Left kidney (tissue), 2 donors: ENCODE results near the gene VEZF1. TPM values are rescaled to one million over a fixed set of nuclear protein-coding genes. Genes with fewer than 3 reads are reported as not detected.
A peak's percentile ranks its signal among the peaks of the same experiment; 100 is the strongest.

Experiments used
- DNase-seq: peaks from one replicate; pipeline ENCODE4 v3.0.0-alpha.2; 2013
- polyA plus RNA-seq: library from polyadenylated mRNA; unstranded; fragments of 120-200 nt; gene quantifications from one replicate; pipeline ENCODE4 v1.2.1, GENCODE V29; 2013; ENCODE audit not compliant: insufficient read length

Gene VEZF1
- polyA plus RNA-seq, 1 donor: 115 TPM

DNA sequence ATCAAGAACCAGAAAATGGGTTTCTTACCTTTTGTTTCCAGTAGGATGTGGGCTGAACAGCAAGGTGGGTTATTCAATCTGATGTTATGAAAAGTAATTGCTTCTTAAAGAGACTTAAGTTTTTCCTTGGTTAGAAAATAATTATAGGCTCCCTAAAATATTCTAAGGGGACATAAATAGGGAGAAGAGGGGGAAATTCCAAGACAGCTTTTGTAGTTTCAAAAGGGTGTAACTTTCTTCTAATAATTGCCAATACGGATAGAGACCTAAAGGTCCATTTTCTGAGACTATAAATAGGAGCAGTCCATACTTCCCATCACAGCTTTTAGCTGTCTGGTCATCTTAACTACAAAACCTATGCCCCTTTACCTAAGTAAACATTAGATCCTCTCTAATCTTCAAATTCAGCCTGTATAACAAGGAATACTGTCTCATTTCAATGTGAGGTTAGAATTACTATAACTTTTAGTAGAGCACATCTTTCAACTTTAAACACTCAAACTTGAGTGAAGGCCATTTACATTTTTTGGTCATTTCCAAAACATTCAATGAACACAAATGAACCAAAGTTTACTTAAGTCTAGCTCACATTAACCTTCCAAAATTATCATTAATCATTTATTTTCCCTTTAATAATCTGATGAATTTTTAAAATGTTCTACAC lies 13.5 kb upstream of the VEZF1 start:
- DNase-seq: no peak

DNA sequence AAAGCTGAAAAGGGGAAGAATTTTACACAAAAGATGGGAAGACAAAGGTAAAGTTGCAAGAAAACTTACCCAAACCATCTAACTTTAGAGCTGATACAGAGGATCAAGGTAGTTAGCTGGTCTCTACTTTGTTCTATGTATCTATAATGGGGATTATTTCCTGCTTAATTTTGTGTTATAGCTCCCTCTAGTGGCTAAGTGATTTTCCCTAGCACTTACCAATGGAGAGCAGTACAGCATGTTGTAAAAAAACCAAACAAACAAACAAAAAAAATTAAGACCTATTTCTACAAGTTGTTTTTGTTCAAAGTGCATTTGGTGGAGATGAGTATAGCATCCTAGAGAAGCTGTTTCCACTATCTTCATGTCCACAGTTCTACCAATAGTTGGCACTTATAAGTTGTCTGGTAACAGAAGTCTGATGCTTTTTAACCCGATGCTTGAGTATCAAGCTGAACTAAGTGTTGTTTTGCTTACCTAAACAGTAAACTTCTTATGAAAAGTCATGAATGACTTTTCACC lies 11.5 kb upstream of the VEZF1 start:
- DNase-seq: peak; percentile 75

DNA sequence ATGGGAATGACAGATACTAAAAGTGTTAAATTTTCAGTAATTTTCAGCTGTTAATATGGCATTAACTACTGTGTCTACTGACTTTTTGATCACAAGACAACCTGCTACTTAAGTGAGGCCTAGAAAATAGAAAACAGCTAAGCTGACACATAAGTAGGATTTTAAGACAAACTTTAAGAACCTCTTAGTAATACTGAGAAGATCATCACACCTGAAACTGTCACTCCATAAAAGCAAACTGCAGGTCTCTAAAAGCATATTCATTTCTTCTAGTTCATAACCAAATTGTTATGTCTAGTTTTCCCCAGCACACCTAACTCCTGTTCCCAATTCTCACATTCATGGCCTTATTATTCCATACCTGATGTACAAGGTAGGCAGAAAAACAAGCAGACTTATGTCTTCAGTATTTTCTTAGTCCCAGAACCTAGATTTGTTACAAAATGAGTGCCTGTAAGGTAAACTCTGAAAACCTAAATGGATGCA lies 11.0 kb upstream of the VEZF1 start:
- no peak for DNase-seq

DNA sequence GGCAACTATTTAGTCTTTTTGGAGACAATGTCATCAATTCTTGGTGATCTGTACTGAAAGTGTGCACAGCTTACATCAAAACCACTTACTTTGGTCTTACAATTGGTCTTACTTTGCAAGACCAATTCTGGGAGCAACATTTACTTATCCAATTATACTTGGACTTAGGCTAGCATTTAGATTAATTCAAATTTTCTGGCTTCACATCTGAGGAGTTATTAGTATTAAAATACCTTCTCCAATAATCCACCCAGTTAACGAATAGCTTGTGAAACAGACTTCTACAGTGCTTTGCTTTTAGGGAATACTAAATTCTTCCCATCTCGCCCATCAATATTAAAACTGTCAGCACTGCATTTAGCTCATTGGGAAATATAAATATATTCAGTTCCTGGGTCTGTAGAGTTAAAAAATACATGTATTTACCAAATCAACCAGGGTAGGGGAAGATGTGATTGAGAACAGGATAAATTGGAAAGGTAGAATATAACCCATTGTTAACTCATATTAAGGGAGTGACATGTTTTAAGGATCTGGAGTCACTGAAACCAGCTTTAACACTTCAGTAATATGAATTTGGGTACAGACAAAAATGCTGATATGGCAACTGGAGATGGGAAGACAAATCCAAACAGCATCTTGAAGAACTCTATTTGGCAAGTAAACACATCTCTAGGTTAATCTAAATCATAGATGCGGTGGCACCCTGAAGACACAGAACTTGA lies 9.2 kb upstream of the VEZF1 start:
- DNase-seq: no peak

DNA sequence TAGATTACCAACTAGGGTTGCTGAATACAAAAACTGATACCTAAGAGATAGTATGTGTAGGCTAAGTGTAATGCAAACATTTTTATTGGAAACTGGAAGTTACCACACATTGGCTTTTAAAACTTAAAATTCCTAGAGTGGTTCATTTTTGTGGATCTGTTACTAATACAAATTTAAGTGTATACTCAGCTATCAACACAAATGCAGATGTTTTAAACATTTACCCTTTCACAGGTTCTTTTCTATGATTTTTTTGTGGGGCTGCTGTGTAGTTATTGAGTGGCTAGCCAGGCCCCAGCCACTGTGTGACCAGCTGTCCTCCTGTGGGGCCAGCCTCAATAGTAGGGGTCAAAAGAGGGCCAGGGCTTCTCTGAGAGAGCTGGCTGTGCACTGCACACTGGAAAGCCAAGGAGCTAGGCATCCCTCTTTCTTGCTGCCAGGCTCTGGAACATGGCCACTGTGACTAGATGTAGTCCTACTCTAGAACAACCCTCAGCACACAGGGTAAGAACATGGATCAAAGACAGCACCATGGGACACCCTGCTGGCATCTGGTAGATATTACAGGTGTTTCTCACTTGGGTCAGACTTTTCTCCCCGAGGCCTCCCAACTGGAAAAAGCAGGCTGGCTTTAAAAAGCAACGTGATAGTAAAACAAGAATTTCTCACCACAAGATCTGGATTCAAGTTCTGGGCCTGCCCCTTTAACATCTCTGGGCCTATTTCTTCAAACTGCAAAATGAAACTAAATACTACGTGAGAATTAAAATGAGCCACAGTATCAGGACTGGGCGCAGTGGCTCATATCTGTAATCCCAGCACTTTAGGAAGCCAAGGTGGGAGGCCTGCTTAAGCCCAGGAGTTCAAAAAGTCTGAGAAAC lies 7.3 kb upstream of the VEZF1 start:
- DNase-seq: peak; percentile 78

DNA sequence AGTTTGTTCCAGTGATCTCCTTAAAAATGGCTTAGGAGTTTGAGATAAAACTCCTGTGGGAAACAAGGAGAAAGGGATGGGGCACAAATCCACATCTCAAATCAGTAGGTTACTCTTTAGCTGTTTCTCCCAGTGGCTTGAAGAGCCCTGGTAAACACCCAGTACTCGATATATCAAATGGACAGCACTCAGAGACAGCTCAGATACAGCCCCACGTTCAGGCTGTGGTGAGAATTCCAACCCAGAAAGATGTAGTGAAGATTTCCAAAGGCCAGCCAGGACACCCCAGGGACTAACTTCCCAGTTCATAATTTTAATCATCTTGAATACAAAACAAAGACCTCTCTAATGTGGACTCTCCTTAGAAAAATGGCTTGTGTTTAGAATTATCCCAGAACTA lies 6.4 kb upstream of the VEZF1 start:
- no peak for DNase-seq

DNA sequence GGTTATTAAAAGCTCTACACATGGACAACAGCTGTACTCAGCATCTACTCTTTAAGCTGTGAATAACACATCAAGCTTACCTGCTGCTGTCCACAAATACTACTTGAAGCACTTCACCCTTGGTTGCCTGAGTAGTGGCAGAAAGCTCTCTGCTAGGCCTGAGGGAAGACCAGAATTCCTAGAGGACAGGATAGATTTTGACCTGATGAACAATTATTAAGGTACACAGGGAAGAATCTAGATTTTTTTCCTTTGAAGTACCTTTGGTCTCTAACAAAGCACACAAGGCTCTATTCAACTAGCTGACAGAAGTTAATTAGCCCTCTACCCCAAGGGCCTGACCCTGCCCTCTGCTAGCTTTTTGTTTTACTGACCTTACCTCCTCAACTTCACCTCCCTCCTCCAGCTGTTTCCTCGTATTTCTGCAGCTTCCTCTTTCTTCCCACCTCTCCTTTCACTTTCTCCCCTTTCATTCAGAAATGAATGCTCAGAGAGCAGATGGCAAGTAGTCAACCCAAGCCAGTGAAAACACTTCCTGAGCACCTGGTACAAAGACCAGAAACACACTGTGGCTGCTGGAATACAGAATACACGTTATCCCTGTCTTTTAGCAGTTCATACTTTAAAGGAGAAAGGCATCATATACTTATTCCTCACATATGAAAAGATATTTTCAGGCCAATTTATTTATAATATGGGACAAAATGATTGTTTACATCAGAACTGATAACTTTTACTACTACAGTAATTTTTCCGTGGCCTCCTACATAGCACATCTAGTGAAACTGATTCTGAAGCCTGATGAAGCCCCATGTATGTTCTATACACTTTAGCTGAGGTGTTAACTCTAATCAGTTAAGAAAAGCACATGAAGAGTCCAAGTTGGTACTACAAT lies 5.7 kb upstream of the VEZF1 start:
- no peak for DNase-seq

DNA sequence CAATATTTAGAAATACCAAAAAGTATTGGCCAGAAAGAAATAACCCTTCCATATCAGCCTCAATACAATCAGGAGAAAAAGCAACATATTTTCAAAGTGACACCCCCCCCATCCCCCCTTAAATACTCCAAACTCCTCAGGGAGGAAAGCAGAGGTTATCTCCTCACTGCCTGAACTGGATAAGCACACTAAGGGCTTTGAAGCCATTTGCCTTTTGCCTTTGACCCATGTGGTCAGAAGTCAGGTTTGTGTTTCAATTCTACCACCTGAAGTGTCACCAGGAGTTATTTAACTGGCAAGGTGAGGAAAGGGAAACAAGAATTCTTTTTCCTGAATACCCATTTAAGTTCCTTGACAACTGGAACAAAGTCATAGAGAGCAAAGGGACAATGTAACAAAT lies 3.5 kb upstream of the VEZF1 start:
- DNase-seq: no peak

DNA sequence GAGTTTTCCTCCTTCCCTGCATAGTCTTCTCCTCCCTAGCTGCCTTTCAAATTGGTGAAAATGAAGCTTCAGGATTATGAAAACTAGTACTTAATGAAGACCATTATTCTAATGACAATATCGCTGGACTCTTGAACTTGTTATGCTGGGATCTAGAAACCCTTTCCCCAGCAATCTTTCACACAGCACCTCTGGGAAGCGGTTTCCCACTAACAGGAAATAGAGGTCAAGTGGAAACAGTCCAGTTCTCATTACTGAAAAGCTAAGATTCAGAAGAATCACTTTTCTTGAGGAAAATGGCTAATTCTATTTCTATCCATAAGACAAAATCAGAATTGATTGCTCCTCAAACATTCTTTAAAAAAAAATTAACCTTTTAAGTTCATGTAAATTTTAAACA lies 2.0 kb upstream of the VEZF1 start:
- DNase-seq: no peak

DNA sequence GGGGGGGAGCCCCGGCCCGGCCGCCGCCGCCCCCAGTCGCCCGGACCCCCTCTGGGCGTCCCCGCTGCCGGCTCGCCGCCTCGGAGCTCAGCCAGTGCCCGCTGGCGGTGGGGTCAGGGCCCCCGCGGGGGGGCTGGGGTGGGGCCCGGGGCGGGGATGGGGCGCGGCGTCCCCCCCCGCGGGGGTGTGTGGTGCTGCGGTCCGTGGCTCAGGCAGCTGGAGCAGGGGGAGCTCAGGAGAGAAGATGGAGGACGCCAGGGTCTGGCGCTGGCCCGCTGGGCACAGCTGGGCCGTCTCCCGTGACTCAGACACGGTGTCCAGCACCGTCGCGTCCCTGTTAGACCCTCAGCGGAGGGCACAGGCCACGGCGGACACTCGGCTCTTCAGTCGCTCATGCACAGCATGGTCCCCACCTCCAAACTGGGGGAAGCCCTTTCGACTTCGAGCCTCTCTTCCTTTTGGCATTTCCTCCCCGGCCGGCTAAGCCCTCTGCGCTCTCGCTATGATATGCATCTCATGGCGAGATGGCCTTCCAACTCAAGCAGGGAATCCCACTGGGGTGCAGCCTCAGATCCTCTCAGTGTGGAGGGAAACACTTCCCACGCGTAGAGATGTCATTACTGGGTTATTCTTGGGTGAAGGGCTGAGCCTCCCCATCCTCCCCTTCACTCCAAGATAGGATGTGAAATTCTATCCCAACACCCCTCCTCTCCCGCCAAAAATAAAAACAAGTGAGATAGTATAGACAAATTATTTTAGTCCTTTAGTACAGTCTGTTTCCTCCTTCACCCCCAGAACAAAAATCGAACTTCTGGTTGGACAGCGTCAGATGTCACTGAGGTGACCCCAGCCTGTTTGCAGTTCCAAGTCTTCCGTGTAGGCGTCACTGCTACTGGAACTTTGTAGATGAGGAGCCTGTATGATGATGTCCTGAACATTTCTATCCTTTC lies 522 bp upstream of the VEZF1 start:
- DNase-seq: peak; percentile 65

DNA sequence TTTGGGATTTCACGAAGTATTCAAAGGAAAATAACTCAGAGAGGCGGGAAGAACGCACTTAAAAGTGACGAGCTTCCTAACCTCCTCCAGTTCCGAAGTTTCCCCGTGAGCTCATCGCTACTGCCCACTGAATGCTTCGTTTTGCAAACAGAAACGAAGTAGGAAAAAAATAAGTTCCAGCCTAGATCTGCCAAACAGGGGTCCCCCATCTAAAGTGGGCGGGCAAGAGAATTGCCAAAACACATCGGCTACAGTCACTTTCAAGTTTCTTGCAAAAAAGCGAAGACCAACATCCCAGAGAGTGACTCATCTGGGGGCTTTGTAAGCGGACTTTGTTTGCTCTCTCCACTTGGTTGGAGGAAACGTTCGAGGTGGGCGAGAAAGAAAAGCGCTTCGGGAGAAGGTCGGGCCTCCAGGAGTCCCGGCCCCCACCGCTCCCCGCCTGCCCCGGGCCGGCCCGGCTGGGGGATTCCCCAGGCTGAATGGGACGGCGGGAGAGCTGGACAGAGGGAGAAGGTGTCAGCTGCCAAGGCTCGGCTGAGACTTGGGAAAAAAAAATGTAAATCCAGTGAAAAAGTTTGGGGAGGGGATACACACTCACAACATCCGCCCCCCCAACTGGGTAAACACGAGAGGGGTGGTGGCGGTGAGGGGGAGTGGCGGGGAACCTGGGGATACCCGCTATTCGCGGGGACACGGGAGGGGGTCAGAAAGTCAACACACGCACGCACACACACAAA lies 1.0 kb downstream of the VEZF1 start:
- DNase-seq: peak; percentile 61

DNA sequence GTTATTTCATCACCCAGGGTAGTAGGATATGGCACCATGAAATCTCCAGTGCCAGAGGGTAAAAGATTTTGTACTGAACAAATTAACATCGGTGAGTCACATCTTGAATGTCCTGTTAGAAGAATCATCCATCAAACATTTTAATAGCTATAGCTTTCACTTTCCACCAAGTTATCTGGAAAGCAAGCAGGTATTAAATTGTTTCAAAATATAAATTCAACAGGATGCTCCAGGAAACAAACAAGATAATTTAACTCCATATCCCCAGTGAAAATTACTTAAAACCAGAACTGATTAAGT lies 2.4 kb downstream of the VEZF1 start:
- DNase-seq: no peak

DNA sequence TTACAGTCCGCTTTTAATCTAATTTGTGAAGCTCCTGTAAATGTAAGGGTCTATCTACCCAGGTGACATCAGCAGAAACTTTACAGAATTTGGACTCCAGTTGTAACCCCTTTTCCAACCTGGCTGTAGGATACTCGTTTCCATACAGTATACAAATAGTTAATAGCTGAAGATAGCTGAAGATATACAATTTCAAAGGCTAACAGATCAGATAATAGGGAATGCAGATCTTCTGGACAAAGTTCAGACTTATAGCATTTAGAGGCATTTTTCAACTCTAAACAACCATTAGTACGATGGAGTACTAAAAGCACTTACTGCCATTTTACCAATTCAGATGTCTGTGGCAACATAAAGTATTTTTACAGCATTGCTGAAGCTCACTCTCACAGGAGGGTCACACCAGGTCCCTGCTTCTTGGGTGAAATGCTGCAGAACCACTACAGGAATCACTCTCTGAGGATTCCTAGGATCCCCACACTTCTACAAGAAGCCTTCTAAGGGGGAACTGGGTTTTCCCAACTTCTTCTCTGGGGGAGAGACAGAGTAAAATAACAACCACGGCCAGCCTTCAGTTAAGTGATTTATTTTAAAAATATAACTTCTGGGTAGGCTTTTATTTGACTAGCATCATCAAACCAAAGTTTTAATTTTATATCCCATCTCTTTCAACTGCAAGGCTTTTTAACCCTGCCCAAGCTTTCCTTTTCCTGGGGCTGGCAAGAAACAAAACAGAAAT lies 2.9 kb downstream of the VEZF1 start:
- DNase-seq: no peak

DNA sequence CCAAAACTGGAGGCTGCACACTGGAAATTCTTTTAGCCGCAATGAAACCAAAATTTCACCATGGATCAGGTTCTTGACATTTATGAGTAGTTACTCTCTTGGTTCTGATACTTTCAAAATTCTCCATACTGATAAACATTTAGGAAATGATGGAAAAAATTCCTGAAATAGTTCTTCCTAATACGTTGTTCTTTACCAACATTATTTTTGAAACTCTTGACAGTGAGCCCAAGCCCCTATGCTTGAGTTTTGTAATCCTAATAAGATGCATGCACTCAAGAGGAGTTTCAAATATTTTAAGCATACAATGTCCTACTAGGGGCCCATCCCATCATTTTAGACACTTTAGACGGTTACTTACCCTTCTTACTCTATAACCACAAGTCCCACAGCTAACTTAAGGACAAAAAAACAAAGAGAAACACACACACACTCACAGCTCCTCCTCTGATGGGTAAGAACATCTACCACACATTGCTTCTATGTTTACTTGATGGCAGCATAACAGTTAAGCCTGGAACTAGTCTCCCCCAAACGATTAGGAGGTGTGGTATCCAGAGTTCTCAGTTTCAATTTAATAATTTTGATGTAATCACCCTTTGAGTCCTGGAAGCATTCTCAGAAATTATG lies 3.7 kb downstream of the VEZF1 start:
- no peak for DNase-seq

DNA sequence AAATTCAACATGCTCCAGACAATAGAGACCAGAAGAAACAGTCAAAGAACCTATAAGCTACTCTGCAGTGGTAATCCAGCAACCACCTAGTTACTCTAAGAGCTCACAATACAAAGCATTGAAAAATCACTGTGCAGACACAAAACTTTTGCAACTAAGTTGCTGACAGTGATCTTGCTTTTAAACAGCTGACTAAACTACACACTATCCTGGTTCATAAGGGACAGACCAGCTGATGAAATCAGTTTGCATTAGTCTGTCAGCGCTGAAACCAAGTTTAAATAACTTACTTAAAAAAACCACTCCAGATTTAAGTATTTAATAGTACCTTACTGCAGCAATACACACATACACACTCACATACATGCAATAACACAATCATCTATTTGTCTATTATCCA lies 4.6 kb downstream of the VEZF1 start:
- DNase-seq: no peak

DNA sequence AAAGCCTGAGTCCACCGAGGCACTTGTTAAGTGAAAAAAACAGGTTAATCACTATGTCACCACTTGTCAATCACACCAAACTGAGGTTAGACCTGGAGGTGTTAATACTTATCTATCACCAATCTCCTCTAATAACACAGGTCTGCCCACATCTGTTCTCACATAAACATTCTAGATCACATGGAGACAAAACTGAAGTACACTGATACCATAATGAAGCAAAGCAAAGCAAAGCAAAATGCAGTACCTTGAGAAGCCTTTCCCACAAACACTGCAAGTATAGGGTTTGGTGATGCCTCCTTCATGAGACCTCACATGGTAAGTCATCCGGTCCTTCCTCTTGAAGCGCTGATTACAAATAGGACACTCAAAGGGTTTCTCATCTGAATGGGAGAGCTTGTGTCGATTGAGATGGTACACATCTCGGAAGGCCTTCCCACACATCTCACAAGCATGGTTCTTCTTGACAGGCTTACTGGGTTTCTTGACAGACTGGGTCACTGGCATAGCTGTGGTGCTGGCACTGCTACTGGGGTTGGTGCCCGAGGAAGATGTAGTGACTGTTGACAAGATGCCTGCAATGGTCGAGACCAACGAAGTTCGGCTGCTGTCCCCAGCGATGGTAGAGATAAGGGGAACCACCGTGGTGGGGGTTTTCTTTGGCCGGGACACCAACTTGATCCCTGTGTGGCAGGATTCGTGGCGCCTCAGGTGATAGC lies 5.4 kb downstream of the VEZF1 start:
- no peak for DNase-seq

DNA sequence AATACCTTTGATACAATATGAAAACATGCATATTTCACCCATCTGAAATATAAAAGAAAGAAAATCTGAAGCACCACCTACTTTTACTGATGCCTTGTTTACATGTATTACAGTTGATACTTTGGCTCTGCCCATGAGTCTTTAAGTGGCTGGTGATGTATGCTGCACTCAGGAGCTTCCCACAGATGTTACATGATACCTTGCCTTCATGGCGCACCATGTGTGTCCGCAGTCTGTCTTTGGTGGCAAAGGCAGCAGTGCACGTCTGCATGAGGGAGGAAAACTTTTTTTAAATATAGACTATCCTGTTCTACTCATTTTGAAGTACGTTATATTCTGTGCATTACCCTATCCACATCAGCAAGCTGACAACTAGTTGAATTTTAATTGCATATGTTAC lies 7.5 kb downstream of the VEZF1 start:
- DNase-seq: no peak

DNA sequence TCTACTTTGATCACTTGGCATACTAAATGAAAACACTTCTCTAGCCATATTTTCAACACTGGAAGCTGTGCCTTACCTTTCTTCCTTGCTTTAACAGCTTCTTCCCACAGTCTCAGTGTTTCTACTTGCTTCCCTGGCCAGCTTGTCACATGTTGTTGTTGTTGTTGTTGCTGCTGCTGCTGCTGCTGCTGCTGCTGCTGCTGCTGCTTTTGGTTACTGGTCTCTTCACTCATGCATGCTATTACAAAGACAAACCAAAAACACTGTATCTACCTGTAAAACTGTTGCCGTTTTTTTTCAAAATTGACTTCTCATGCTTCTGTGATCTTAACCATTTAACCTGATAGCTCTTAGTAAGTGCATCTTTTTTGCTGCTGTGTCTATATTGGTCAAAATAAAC lies 9.0 kb downstream of the VEZF1 start:
- no peak for DNase-seq
